MM.1S (cell line): ENCODE results near the gene DUSP28.

Experiments used
- CTCF ChIP-seq: fragments of 300-600 bp; sonication (generic); IDR thresholded peaks from 2 replicates; pipeline ENCODE4 v1.5.1; 2016; ENCODE audit warnings: antibody characterized with exemption, low read length, mixed read lengths
- EZH2 ChIP-seq: fragments of 300-600 bp; sonication (generic); optimal IDR thresholded peaks from 2 replicates; pipeline ENCODE3; 2017; ENCODE audit warnings: low read depth, mild to moderate bottlenecking, antibody characterized with exemption, low read length, mixed read lengths
- EZH2phosphoT487 ChIP-seq: fragments of 300-600 bp; sonication (generic); IDR thresholded peaks from 2 replicates; pipeline ENCODE4 v1.6.1; 2018; ENCODE audit warnings: antibody characterized with exemption, low read length

- TF ChIP-seq CTCF (no peak), EZH2 (no peak), EZH2phosphoT487 (no peak)
These were observed 8.3 kb upstream of the DUSP28 start for GRCh38 chr2:240551811-240552210.
